Fibroblast of lung (primary cell): ENCODE data around the gene PSMC3. TPM values are rescaled to one million over a fixed set of nuclear protein-coding genes. Genes with fewer than 3 reads are reported as not detected.
A peak's percentile ranks its signal among the peaks of the same experiment; 100 is the strongest.

ENCODE experiments used
- DNase-seq, 2 donors: peaks; one replicate each; pipeline versions ENCODE4 v3.0.0 to v3.0.0-alpha.2; 2010; ENCODE audit warnings: low read depth in 2 of 2
- H2AFZ ChIP-seq: 2 replicates; pipeline ENCODE4 v1.5.1; 2012; ENCODE audit warnings: low read length, control low read depth, inconsistent platforms
- H3K27ac ChIP-seq: 2 replicates; pipeline ENCODE4 v1.5.1; 2011; ENCODE audit warnings: low read length, control low read depth; ENCODE audit not compliant: insufficient read depth
- H3K27me3 ChIP-seq: 2 replicates; pipeline ENCODE4 v1.5.1; 2011; ENCODE audit warnings: mild to moderate bottlenecking, low read length; ENCODE audit not compliant: control insufficient read depth, insufficient read depth
- H3K36me3 ChIP-seq: 2 replicates; pipeline ENCODE4 v1.5.1; 2011; ENCODE audit warnings: low read length; ENCODE audit not compliant: control insufficient read depth, insufficient read depth
- H3K4me1 ChIP-seq: 2 replicates; pipeline ENCODE4 v1.5.1; 2011; ENCODE audit warnings: low read length; ENCODE audit not compliant: control insufficient read depth, insufficient read depth; ENCODE audit errors: extremely low read depth
- H3K4me2 ChIP-seq: 2 replicates; pipeline ENCODE4 v1.5.1; 2011; ENCODE audit warnings: low read length, control low read depth; ENCODE audit not compliant: insufficient read depth; ENCODE audit errors: extremely low read depth
- H3K4me3 ChIP-seq, 4 experiments: fragments of 200-600 bp in 1 of 4; sonication (generic) in 1 of 4; replicated peaks in 1 of 4; 2 replicates each; pipeline ENCODE4 v1.5.1; 2011 to 2016; ENCODE audit warnings: low read length in 4 of 4, low read depth in 3 of 4, mild to moderate bottlenecking in 3 of 4, control low read depth in 2 of 4, inconsistent platforms in 1 of 4, mixed read lengths in 1 of 4; ENCODE audit not compliant: insufficient read depth in 1 of 4; ENCODE audit errors: control extremely low read depth in 1 of 4
- H3K79me2 ChIP-seq: 2 replicates; pipeline ENCODE4 v1.5.1; 2012; ENCODE audit warnings: mild to moderate bottlenecking, low read length, inconsistent platforms; ENCODE audit not compliant: control insufficient read depth, insufficient read depth
- H3K9ac ChIP-seq: 2 replicates; pipeline ENCODE4 v1.5.1; 2011; ENCODE audit warnings: mild to moderate bottlenecking, low read length, control low read depth; ENCODE audit not compliant: insufficient read depth
- H3K9me3 ChIP-seq: 2 replicates; pipeline ENCODE4 v1.5.1; 2012; ENCODE audit warnings: low read depth, low read length; ENCODE audit not compliant: control insufficient read depth, insufficient read depth
- H4K20me1 ChIP-seq: 2 replicates; pipeline ENCODE4 v1.5.1; 2011; ENCODE audit warnings: low read length; ENCODE audit not compliant: control insufficient read depth, insufficient read depth; ENCODE audit errors: extremely low read depth
- EZH2 ChIP-seq: IDR thresholded peaks from 2 replicates; pipeline ENCODE4 v1.5.1; 2012; ENCODE audit warnings: low read length, control low read depth, mild to moderate bottlenecking; ENCODE audit errors: missing control alignments
- polyA plus RNA-seq, 2 donors: library from polyadenylated mRNA; depleted of rRNA in 1 of 2; stranded (reverse) in 1 of 2; unstranded in 1 of 2; fragments of >200 nt; gene quantifications; 2 replicates each; pipeline ENCODE4 v1.2.1, GENCODE V29; 2011 to 2012; ENCODE audit warnings: missing spikeins in 1 of 2
- total RNA-seq: library from RNA; depleted of rRNA; stranded (reverse); fragments of >200 nt; gene quantifications from 2 replicates; pipeline ENCODE4 v1.2.1, GENCODE V29; 2014
- TF ChIP-seq, protein P1 (sequence below), 2 donors: IDR thresholded peaks in 1 of 2; conservative IDR thresholded peaks in 1 of 2; 1 replicate in 1 of 2; 2 replicates in 1 of 2; pipeline ENCODE4 v1.5.1; 2011 to 2012; ENCODE audit warnings: low read length in 2 of 2, control low read depth in 1 of 2, inconsistent platforms in 1 of 2, low read depth in 1 of 2, mild to moderate bottlenecking in 1 of 2

Gene PSMC3
- total and polyA plus RNA-seq, 2 donors (not counting 1 experiment from before 2014, with no cell fraction given), result 107 to 294 TPM

DNA sequence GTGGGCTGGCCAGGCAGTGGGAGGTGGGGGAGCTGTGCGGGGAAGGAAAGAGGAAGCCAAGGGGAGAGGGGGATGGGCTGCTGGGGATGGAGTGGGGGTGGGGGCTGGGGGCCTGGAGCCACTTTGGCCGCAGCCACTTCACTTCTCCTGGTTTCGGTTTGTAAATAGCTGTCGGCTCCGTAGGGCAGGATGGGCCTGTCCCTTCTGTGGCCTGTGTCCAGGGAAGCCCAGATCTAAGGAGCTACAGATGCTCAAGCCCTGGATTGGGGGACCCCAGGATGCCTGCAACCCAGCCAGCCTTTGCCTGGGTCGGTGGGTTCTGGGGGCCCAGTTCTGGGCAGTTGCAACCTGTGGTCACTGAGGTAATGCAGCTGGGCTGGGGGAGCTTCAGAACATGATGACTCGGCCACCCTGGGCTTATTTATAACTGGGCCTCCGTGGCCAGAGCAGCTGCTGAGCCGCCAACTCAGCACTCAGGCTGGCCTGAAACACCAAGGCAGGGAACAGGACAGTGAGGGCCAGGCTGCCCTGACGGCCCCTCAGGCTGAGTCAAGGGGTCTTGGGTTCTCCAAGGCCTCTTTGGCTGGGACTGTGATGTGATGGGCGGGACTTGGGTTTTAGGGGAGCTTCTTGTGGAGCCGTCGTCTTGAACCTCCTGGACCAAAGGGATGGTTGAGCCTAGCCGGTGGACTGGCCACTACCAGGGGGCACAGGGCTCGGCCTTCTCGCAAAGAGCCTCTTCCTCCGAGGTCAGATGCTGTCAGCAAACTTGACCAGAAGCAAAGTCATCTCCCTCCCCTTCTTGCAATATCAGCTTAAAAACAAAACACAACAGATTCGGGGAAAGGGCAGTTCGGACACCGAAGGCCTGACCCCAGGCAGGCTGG, 32.8 kb downstream of the PSMC3 start:
- TF ChIP-seq, protein P1, sequence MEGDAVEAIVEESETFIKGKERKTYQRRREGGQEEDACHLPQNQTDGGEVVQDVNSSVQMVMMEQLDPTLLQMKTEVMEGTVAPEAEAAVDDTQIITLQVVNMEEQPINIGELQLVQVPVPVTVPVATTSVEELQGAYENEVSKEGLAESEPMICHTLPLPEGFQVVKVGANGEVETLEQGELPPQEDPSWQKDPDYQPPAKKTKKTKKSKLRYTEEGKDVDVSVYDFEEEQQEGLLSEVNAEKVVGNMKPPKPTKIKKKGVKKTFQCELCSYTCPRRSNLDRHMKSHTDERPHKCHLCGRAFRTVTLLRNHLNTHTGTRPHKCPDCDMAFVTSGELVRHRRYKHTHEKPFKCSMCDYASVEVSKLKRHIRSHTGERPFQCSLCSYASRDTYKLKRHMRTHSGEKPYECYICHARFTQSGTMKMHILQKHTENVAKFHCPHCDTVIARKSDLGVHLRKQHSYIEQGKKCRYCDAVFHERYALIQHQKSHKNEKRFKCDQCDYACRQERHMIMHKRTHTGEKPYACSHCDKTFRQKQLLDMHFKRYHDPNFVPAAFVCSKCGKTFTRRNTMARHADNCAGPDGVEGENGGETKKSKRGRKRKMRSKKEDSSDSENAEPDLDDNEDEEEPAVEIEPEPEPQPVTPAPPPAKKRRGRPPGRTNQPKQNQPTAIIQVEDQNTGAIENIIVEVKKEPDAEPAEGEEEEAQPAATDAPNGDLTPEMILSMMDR (conservative IDR thresholded peaks at IDR 0.05 in 1 of 2, IDR thresholded peaks at IDR 0.05 in 1 of 2; ENCODE audit: low read depth in 1 of 2, low read length in 2 of 2), result no peak
- no peak for TF ChIP-seq EZH2
- Histone ChIP-seq H3K9me3 (no peaks in the 10 kb centered on the region), H2AFZ (peak overlapping the region; percentile 36), H3K4me1 (peaks cover 8% of the 10 kb centered on the region), H3K27me3 (no peaks in the 10 kb centered on the region), H3K79me2 (no peaks in the 10 kb centered on the region), H3K4me3 (no peak overlapping the region), H3K4me2 (peak overlapping the region; percentile 59), H4K20me1 (no peaks in the 10 kb centered on the region), H3K36me3 (no peaks in the 10 kb centered on the region), H3K9ac (no peak overlapping the region), H3K27ac (peak overlapping the region; percentile 23)
- peak; percentile 63 to 76 for DNase-seq

DNA sequence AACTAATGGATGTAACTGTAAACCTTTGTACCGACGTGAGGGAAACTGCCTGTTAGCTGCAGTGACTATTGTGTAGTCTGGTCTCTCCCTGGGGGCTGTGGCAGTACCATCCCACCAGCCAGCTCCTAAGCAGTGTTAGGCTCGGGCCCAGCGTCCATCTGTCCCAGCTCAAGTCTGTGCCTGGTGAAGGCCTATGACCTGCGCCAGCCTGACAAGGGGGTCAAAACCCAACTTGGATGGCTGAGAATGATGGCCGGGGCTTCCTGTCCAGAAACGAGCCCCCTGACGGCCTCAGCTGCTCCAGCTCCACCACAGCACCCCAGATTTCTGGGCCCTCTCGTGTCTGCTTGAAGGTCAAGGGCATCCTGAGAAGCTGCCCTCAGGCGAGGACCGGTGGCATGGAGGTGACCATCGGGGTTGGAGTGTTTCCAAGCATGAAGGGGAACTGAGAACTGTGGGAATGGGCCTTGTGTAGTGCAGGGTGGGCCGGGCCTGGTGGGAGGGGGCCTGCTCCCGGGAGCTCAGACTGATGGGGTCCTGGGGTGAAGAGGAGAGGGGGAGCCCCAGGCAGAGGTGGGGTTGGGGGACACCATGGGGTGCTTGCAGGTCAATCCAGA, 33.6 kb downstream of the PSMC3 start:
- Histone ChIP-seq H3K9me3 (no peaks in the 10 kb centered on the region), H3K36me3 (no peaks in the 10 kb centered on the region), H2AFZ (no peak overlapping the region), H4K20me1 (no peaks in the 10 kb centered on the region), H3K27me3 (no peaks in the 10 kb centered on the region), H3K4me1 (peaks cover 8% of the 10 kb centered on the region), H3K27ac (no peak overlapping the region), H3K4me2 (no peak overlapping the region), H3K79me2 (no peaks in the 10 kb centered on the region), H3K4me3 (no peak overlapping the region), H3K9ac (no peak overlapping the region)
- TF ChIP-seq EZH2, result no peak
- TF ChIP-seq, protein P1 (conservative IDR thresholded peaks at IDR 0.05 in 1 of 2, IDR thresholded peaks at IDR 0.05 in 1 of 2; ENCODE audit: low read depth in 1 of 2, low read length in 2 of 2), result no peak
- no peak for DNase-seq

DNA sequence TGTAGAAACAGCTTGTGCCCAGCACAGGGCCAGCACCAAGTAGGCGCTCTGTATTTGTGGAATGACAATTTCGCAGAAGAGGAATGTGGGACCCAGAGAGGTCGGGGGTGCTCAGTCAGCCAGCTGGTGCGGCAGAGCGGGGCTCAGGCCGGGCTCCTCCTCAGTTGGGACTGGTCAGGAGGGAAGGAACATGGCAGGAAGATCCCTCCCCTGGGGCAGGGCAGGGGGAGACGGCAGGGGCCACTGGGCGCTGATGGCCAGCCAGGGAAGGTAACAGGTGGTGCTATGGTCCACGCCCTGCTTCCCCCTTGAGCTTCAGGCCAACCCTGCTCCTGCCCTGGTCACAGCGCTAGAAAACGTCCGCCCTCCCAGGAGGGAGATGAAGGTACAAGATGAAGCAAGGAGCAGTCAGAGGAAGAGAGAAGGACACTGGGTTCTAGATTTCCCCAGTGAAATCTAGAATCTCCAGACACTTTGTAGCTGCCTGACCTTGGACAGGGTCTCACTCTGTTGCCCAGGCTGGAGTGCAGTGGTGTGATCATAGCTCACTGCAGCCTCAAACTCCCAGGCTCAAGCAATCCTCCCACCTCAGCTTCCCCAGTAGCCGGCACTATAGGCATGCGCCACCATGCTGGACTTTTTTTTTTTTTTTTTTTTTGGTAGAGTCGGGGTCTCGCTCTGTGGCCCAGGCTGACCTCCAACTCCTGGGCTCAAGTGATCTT, 34.4 kb downstream of the PSMC3 start:
- Histone ChIP-seq H3K4me2 (no peak overlapping the region), H3K79me2 (no peaks in the 10 kb centered on the region), H3K4me3 (no peak overlapping the region), H3K9ac (no peak overlapping the region), H3K27me3 (no peaks in the 10 kb centered on the region), H3K9me3 (no peaks in the 10 kb centered on the region), H4K20me1 (no peaks in the 10 kb centered on the region), H3K4me1 (peaks cover 8% of the 10 kb centered on the region), H2AFZ (no peak overlapping the region), H3K27ac (no peak overlapping the region), H3K36me3 (no peaks in the 10 kb centered on the region)
- TF ChIP-seq, protein P1 (conservative IDR thresholded peaks at IDR 0.05 in 1 of 2, IDR thresholded peaks at IDR 0.05 in 1 of 2; ENCODE audit: low read depth in 1 of 2, low read length in 2 of 2), result no peak
- TF ChIP-seq EZH2, result no peak
- DNase-seq, result no peak
